GM21390 (cell line): ENCODE data around the gene COX5A.
"Not testable (repeated sequence)": the region's sequence is repeated elsewhere in the genome, so short reads cannot be mapped to it uniquely, and the experiment has no call there.

Experiments used
- ATAC-seq: cut with Tn5 transposase; IDR thresholded peaks from one replicate; pipeline ENCODE4 v1.9.1; 2021; ENCODE audit not compliant: unreplicated experiment

The COX5A gene

GRCh38 chr15:74902295-74903075 is 35.4 kb downstream of the COX5A start:
- ATAC-seq: no peak

GRCh38 chr15:74901612-74902063 is 36.2 kb downstream of the COX5A start:
- ATAC-seq: no peak

- no peak for ATAC-seq
Measured at GRCh38 chr15:74897300-74897701, 40.6 kb downstream of the COX5A start.

- ATAC-seq: no peak
Measured at GRCh38 chr15:74896316-74896715, 41.6 kb downstream of the COX5A start.

GRCh38 chr15:74895830-74896229 is 42.0 kb downstream of the COX5A start:
- ATAC-seq: no peak

- ATAC-seq: not testable (repeated sequence)
Measured at GRCh38 chr15:74894383-74894782, 43.5 kb downstream of the COX5A start.

GRCh38 chr15:74893627-74894026 is 44.2 kb downstream of the COX5A start:
- ATAC-seq: no peak

GRCh38 chr15:74892931-74893330 is 44.9 kb downstream of the COX5A start:
- ATAC-seq: no peak

GRCh38 chr15:74892313-74892712 is 45.6 kb downstream of the COX5A start:
- no peak for ATAC-seq

GRCh38 chr15:74891469-74891868 is 46.4 kb downstream of the COX5A start:
- no peak for ATAC-seq

GRCh38 chr15:74890665-74890960 is 47.3 kb downstream of the COX5A start:
- ATAC-seq: no peak

- peak; percentile 86 for ATAC-seq
Measured at GRCh38 chr15:74889883-74890664, 47.8 kb downstream of the COX5A start, which contains the start of gene MPI. Gene MPI, plus strand, starts transcription at chr15:74890042. Its CDS starts 32 bp downstream, at chr15:74890074.

GRCh38 chr15:74889390-74889882 is 48.4 kb downstream of the COX5A start:
- ATAC-seq: peak; percentile 22

GRCh38 chr15:74888716-74889115 is 49.2 kb downstream of the COX5A start:
- ATAC-seq: no peak

GRCh38 chr15:74887537-74888193 is 50.2 kb downstream of the COX5A start:
- ATAC-seq: not testable (repeated sequence)

- ATAC-seq: no peak
Measured at GRCh38 chr15:74885461-74885860, 52.4 kb downstream of the COX5A start.

GRCh38 chr15:74884428-74885223 is 53.2 kb downstream of the COX5A start:
- ATAC-seq: no peak

- no peak for ATAC-seq
Measured at GRCh38 chr15:74882528-74882927, 55.3 kb downstream of the COX5A start.

GRCh38 chr15:74878273-74878672 is 59.6 kb downstream of the COX5A start:
- ATAC-seq: no peak

- no peak for ATAC-seq
Measured at GRCh38 chr15:74873756-74874424, 64.0 kb downstream of the COX5A start.
